Activated CD4-positive, CD25-positive, alpha-beta regulatory T cell treated with anti-CD3 and anti-CD28 coated beads, Interleukin-2, amount 50 U/mL, for 24 hours (primary cell): ENCODE measurements around the gene TNFRSF1A.

ENCODE experiments used
- ATAC-seq, 2 donors: fragments of 150-1000 bp; cut with Tn5 transposase; one replicate each; pipeline ENCODE4 v1.10.0; 2021; ENCODE audit warnings: mild to moderate bottlenecking in 1 of 2, moderate library complexity in 1 of 2

The TNFRSF1A gene

DNA sequence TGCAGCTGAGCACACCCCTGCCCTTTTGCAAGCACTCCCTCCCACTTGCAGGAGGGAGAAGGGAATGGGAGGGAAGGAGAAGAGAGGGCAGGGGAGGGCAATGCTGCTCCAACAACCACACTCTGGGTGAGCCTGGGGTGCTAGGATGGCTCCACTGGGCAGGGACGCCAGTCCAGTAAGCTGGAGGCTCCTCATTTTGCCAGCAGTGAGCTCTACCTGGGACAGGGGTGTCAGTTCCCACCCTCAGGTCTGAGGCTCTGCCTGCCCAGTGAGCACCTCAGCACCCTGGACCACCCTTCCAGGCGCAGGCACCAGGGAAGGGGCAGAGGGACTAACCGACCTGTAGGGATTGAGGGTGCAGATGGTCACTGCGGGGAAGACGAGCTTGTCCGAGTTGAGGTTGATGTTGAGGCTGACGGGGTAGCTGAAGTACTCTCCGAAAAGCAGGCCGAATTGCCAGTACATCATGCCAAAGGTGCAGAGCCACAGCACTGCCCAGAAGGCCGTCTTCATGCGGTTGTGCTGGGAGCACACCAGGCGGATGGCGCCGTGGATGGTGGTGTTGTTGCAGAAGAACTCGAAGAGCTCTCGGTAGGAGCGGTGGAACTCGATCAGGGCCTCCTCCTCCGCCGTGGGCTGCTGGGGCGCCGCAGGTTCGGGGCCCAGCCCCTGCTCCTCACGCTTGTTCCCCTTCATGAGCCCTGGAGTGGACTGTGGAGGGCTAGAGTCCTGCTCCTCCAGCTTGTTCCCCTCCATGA, 32.3 kb upstream of the TNFRSF1A start:
- no peak for ATAC-seq

DNA sequence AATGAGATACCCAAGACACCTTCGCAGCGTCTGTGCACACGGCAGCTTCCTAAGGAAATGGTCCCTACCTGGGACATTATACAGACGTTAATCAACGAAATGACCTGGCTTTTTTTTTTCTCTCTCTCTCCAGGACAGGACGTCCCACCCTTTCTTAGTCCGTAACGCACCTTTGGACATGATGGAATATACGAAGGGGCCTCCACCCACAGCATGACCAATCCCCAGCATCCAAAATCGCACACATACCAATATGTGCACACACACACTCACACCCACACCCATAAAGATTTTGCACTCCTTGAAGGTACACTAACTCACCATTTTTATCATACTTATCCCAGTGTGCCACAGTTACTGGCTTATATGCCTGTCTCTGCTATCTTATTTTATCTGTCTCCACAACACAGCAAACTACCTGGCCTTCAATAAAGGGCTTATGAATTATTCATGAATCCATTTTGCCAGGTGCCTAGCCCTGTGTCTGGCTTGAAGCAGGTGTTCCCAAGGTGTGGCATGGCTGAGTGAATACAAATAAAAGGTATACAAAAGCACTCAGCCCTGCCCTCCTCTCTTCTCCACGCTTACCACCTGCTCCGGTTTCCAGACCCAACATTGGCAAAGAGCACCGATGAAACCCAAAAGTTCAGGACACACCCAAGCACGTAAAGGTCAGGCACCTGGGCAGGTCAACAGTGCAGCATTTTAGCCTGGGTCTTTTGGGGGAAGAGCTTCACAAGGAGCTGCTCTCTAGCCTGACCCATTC, 31.3 kb upstream of the TNFRSF1A start:
- no peak for ATAC-seq

- ATAC-seq: peak; percentile 16 to 21
These were observed 30.6 kb upstream of the TNFRSF1A start for GRCh38 chr12:6372403-6373003.

DNA sequence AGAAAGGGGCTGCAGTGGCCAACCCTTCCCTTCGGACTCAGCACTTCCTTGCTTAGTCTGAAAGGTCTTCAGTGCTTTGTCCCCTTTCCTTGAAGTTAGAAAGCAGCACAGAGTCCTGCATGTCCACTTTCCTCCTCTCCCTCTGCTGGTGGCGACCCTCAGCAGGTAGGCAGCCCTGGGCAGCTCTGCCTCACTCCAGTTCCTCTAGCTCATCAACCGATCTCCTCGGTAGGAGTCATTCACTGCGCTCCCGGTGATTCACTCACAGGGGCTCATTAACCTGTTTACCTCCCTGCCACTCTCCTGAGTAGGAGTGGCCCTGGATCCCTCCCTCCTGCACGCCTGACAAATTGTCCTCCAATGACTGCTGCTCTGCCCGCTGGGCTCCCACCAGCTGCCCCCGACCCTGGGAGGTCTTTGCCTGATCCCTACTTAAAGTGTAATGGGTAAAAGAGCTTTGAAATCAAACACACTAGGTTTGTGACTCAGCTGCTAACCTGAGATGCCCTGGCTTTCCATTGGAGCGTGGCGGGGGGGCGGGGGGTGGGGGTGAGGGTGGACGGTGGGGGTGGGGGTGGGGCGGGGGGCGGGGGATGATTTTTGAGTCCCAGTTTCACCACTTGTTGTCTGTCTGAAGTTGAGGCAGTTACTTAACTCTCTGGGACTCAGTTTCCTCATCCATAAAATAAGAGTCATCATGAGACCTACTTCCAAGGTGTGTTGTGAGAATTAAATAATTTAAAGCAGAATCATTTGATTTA, 29.3 kb upstream of the TNFRSF1A start:
- no peak for ATAC-seq

DNA sequence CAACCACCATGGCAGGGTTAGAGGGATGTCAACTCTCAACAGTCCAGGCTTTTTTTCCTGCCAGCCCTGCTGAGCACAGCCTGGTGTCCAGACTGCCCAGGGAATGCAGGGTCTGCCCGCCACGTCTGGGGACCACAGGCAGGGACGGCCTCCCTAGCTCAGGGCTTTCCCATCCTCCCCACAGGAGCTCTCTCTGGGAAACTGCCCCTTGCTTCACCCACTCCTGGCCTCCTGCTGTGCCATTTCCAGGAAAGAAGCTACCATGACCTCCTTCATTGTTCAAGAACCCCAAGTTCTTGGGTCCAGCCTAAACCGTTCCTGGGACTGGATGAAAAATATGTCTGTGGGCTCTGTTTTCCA, 28.7 kb upstream of the TNFRSF1A start:
- ATAC-seq: no peak

- no peak for ATAC-seq
These were observed 28.2 kb upstream of the TNFRSF1A start for GRCh38 chr12:6369916-6370575.

DNA sequence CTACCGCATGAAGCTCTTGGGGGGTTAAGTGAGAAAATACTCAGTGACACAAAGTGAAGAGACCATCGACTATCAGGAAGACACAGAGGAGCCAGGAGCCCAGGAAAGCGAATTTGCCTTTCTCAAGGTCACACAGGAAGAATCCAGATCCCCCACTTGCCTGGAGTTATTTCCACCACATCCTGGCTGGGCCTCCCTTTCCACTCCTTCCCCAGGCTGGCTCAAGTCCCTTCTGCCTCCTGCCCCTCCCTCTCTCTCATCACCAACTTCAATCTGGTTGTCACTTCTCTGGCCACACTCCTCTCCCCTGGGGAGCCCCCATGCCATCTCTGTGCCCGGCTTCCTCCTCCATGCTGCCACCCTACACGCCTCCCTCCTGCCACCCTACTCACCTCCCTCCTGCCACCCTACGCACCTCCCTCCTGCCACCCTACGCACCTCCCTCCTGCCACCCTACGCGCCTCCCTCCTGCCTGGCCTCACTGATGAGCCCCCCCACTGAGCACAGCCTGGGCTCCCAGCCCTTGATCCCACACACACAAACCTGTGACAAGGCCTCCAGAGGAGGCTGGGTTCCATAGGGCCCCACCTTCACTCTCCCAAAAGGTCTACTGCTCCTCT, 27.1 kb upstream of the TNFRSF1A start:
- no peak for ATAC-seq

- peak in 1 of 2 donors; percentile 26 for ATAC-seq
These were observed 26.4 kb upstream of the TNFRSF1A start for GRCh38 chr12:6367969-6368892.

- peak; percentile 59 to 62 for ATAC-seq
These were observed 25.4 kb upstream of the TNFRSF1A start for GRCh38 chr12:6367065-6367968.

DNA sequence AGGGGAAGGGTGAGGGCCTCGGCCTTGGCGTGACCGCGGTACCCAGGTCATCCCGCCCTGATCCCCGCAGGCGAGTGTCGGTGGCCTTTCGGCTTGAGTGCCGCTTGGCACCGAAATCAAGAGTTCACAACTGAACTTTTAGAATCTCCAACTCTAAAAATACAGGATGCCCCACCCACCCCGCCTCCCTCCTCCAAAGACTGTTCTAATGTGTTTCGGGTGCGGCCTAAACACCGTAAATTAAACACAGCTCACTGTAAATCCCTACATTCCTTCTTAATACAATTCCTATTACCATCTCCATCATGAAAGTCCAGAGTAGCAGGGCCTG, 22.1 kb upstream of the TNFRSF1A start:
- ATAC-seq: no peak

GRCh38 chr12:6363330-6364043, 21.6 kb upstream of the TNFRSF1A start:
- ATAC-seq: peak; percentile 77 to 84

GRCh38 chr12:6363010-6363329, 21.1 kb upstream of the TNFRSF1A start:
- ATAC-seq: no peak

DNA sequence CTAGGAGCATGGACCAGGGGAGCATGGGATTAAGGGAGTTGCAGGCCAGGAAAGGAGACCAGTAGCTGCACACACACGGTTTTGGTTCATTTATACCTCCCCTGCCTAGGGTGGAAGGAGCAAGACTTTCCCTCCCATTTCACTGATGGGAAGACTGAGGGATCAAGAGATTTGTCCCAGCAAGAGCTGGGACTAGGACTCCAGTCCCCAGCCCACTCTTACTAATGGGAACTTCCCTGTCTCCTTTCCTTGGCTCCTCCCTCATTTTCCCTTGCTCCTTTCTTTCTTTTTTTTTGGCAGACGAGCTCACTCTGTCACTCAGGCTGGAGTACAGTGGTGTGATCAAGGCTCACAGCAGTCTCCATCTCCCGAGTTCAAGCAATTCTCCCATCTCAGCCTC, 20.5 kb upstream of the TNFRSF1A start:
- no peak for ATAC-seq

DNA sequence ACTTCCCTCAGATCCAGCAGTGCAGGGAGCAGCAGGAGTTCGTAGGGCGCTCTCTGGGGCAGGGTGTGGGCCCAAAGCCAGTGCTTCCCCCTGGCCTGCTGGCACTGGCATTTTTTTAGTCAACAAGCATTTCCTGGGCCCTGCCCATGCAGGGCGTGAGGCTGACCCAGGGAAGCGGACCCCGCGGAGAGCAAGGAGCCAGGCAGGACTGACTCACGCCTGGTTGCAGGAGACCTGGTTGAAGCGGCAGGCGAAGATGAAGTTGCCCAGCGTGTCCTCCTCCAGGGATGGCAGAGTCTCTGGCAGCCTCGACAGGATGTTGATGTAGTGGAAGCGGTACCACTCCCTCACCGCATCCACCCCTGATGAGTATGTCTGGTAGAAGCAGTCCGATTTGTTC, 20.0 kb upstream of the TNFRSF1A start:
- no peak for ATAC-seq

- ATAC-seq: peak; percentile 33 to 46
These were observed 19.0 kb upstream of the TNFRSF1A start for GRCh38 chr12:6360578-6361490.

DNA sequence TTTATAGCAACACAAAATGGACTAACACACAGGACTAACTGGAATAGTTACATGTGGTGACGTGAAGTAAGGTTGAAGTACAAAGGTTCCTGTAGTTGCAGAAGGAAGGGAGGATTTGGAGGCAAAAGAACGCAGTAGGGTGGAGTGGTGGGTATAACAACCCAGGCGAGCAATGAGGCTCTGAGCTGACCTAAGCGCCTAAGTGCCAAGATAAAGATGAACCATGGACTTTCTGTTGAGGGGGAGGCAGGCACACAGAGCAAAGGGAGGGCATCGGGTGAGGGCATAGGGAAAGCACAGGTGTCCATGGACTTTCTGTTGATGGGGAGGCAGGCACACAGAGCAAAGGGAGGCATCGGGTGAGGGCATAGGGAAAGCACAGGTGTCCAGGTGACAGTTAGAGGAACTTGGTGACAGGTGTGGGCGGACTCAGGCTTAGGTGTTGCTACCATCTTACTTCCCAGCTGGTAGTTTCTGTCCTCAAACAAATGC, 18.2 kb upstream of the TNFRSF1A start:
- no peak for ATAC-seq

DNA sequence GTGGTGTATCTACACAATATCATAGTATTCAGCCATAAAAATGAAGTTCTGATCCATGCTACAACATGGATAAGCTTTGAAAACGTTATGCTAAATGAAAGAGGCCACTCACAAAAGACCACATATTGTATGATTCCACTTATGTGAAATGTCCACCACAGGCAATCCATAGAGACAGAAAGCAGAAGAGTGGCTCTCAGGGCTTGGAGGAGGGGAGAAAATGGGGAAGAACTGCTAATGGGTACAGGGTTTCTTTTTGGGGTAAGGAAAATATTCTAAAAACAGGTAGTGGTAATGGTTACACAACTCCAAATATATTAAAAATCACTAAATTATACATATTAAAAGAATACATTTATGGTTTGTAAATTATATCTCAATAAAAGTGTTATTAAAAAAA, 17.0 kb upstream of the TNFRSF1A start:
- no peak for ATAC-seq

GRCh38 chr12:6356374-6356820, 14.5 kb upstream of the TNFRSF1A start:
- ATAC-seq: no peak
